HL-60/S4 treated with retinoic acid at 250 ng/mL for 4 days and 3 days (cell line): Measurements from ENCODE around the gene CLCNKA.
"Not testable (repeated sequence)": the region's sequence is repeated elsewhere in the genome, so short reads cannot be mapped to it uniquely, and the experiment has no call there.

Experiments
- in situ Hi-C: fragments of 300-500 bp; cut with MboI; formaldehyde crosslinking; loops from 2 replicates; pipeline ENCODE4 v1.7.0; 2022; ENCODE audit warnings: low sequenced_read_pairs

CLCNKA gene

GRCh38 chr1:16061989-16062686 lies 40.3 kb downstream of the CLCNKA start:
- in situ Hi-C loops, result not testable (repeated sequence)

DNA sequence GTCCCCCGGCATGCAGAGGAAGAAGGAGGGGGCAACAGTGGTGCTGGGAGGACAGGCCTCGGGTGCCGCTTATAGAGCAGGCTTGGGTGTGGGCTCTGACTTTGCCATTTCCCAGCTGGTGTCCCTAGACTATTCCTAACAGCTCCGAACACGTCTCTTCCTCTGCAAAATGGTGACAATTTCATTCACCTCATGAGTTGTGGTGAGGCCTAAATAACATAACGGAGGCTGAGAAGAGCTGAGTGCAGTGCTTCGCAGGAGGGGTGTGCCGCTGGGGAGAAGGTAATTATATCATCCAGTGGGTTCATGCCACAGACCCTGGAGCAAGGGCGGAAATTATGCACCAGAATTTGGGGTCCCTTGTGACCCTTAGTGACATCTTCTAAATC lies 40.8 kb downstream of the CLCNKA start:
- in situ Hi-C loops, result not testable (repeated sequence)

GRCh38 chr1:16063226-16063829 lies 41.5 kb downstream of the CLCNKA start:
- in situ Hi-C loops, result no loop called here

GRCh38 chr1:16063921-16064320 lies 42.1 kb downstream of the CLCNKA start:
- in situ Hi-C loops, result no loop called here

- in situ Hi-C loops, result no loop called here
Measured at GRCh38 chr1:16064536-16065268, 42.9 kb downstream of the CLCNKA start.

DNA sequence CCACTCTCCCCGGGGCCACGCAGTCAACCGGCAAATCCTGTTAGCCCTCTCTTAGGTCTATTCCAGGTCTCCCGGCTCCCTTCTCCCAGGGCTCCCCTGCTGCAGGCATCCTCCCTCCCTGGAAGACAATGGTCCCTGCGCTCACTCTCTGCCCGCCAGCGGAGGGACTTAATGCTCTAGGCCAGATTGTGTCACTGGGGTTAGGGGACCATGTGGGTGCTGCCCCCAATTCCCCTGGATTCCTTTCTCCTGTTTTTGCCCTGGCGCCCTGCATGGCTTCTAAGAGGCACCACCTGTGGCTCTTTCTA lies 43.4 kb downstream of the CLCNKA start:
- in situ Hi-C loops, result no loop called here

DNA sequence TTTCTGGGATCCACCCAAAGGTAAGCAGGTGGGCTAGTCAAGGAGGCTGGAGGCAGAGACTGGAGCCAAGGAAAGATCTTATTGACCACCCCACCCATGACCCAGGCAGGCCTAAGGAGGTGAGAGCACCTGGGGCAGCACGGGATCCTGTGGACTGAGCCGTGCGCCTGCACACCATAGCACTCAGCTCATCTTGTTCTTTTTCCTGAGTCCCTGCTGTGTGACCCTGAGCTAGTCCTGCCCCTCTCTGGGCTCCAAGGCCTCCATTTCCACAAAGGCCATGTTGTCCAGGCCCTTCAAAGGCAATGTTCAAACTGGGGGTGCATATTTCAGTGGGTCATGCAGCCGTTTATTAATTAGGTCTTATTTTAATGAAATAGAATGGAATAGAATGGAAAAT lies 44.4 kb downstream of the CLCNKA start:
- in situ Hi-C loops, result no loop called here

DNA sequence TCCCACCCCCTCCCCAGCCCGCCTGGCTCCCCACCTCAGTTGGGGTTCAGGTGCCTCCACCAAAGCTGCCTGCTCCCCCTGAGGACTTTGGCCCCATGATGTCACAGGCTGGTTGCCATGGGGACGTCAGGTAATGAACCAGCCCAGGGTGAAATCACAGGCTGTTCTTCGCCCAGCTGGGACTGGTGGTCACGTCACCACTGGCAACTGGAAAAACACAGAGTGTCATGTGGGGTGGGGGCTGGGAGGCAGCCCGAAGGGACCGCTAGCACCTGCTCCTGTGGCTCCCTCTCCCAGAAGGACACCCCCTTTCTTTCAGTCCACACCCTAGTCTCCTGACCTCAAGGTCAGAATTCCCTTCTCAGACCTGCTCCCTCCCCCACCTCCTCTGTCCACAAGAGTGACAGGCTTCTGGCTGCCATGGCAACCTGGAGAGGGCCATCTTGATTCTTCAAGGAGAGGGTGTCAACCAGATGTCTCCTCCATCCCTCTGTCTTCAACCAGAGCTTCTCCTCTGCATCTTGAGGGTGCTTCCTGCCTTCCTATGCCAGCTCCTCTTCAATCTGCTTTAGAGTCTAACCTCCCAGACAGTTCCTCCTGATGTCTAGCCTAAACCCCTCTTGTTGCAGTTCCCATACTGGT lies 45.4 kb downstream of the CLCNKA start:
- in situ Hi-C loops, result no loop called here

GRCh38 chr1:16067933-16068332 lies 46.1 kb downstream of the CLCNKA start:
- in situ Hi-C loops, result no loop called here

DNA sequence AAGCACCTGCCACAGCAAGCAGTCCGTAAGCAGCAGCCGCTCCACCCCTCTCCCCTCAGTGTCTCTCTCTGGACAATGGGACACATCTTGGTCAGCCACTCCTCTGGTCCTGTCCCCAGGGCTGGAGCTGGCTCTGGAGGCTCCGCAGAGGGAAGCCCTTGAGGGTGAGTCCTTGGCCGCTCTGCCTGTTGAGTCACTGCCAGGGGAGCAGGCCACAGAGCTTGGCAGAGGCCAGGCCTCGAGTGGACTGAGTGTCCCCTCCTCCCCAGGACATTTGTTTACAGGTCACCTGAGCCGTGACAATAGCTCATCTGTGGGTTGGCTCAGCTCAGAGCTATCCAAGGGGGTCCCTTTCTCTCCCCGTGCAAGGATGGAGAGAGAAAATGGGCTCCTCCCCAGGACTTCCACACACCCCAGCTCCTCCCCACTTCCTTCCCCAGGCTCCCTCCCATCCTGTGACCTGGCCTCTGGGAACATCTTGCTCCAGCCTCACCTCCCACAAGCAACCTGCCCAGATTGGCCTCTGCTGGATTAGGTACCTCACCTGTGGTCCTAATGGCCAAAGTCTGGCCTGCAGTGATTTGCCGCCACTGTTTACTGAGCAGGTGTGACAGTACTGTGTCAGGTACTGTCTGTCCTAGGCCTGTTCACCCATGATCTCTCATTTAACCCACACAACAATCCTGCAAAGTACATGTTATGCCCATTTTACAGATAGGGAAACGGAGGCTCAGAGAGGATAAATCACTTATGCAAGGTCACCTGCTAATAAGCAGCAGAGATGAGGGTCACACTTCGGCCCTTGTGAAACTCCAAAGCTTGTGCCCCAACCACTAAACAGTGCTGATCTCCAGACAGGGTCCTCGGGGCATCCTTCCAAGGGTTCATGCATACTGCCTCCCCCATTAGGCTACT lies 46.8 kb downstream of the CLCNKA start:
- in situ Hi-C loops, result no loop called here

DNA sequence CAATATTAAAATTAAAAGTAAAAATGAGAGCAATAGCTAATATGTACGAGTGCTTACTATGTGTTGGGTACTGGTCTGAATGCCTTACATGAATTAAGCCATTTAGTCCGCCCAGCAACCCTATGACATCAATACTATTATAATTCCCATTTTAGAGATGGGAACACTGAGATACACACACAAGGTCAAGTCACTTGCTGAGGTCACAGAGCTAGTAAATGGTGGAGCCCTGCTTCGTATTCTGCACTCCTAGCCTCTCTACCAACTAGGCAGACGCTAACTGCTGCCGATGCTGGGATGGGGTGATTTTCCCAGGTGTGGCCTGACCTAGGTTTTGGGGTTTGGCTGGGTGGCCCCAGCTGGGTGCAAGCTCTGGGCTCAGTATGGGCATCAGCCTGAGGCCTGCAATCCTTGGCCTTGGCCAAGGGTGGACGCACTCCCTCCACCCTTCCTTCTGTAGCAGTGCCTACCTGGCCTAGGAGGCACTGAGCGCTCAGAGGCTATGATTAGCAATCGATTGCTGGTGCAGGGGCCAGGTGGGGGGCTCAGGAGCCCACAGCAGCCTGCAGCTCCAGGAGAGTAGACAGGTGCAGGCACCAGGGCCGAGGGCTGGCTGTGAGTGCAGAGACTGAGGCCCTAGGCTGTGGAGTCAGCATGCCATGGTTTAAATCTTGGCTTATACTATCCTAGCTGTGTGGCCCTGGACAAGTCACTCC lies 49.0 kb downstream of the CLCNKA start:
- in situ Hi-C loops, result no loop called here

GRCh38 chr1:16071614-16072013 lies 49.8 kb downstream of the CLCNKA start:
- in situ Hi-C loops, result no loop called here

GRCh38 chr1:16072095-16072494 lies 50.3 kb downstream of the CLCNKA start:
- in situ Hi-C loops, result no loop called here

DNA sequence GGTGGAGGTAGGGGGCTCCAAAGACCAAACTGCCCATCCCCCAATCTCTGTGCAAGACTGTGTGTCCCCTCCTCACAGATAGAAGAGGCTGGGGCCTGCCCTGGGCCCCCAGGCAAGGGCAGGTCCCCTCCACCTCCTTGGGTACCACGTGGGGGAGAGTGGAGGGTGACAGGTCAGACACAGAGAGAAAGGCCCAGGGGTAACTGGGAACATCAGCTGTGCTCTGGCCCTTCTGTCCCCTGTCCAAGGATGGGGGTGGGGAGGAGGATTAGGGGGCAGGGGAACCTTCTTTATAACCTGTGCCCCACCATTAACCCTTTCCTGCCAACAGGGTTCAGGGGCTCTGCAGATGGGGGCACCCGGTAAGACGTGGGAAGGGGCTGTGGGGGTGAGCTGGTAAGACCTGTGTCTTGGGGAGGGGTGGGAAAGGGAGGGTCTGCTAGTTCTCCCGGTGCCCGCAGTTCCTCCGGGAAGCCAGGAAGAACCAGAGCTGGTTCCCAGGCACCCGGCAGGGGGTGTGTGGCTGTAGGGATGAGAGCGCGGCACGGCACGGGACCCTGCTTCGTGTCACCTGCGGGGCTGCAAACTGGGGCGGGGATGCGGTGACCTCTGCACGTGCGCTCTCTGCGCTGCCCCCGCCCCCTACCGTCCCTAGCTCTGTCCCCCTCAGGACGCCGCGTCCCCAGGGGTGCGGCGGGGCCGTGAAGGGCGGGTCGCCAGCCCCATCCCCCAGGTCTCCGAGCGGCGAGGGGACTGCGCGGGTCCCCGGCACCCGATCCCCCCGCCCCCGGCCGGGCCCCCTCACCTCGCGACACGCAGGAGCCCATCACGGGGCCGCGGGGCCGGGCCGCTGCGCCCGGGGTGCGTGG lies 51.0 kb downstream of the CLCNKA start:
- in situ Hi-C loops, result no loop called here

GRCh38 chr1:16073490-16074119 lies 51.8 kb downstream of the CLCNKA start, which contains the start of gene FAM131C:
Gene FAM131C, minus strand, starts transcription at chr1:16073651. Its CDS starts 209 bp downstream, at chr1:16073442.
- in situ Hi-C loops, result no loop called here

GRCh38 chr1:16074217-16074616 lies 52.4 kb downstream of the CLCNKA start:
- in situ Hi-C loops, result no loop called here

DNA sequence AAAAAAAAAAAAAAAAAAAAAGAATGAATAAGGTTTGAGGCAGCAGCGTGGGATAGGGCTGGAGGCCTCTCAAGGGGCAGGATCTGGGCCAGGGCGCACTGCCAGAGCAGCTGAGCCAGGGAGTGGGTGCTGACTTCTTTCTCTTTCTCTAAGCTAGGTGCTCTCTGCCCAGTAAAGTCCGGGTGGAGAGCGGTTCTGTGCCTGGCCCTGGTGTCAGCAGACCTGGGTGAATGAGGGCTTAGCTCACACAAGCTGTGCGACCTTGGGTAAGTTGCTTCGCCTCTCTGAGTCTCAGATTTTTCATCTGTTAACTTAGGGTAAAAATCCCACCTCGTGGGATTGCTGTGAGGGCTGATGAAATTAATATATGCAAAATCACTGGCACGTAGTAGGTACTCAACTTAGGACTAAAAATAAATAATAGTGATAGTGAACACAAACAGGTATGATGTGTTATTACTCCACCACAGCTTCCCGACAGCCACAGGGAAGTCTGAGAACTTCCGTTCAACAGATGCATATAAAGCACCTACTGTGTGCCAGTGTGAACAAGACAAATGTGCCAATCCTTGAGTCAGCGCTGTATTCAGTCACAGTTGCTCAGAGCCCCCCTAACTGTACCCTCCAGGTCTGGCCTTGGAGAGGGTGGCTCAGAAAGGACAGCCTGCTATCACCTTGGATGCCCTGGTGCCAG lies 53.6 kb downstream of the CLCNKA start:
- in situ Hi-C loops, result loop anchor here (25.0 kb wide), 1 partner anchor 537 kb away; the partner anchor contains the start of gene NBPF1
